Activated CD4-positive, CD25-positive, alpha-beta regulatory T cell treated with anti-CD3 and anti-CD28 coated beads, Interleukin-2, amount 50 U/mL, for 16 hours (primary cell): Measurements from ENCODE around the gene NCK2.

Source experiments
- DNase-seq: peaks from one replicate; pipeline ENCODE4 v3.0.0-alpha.2; 2020; ENCODE audit warnings: low read depth, low spot score

NCK2 gene

DNA sequence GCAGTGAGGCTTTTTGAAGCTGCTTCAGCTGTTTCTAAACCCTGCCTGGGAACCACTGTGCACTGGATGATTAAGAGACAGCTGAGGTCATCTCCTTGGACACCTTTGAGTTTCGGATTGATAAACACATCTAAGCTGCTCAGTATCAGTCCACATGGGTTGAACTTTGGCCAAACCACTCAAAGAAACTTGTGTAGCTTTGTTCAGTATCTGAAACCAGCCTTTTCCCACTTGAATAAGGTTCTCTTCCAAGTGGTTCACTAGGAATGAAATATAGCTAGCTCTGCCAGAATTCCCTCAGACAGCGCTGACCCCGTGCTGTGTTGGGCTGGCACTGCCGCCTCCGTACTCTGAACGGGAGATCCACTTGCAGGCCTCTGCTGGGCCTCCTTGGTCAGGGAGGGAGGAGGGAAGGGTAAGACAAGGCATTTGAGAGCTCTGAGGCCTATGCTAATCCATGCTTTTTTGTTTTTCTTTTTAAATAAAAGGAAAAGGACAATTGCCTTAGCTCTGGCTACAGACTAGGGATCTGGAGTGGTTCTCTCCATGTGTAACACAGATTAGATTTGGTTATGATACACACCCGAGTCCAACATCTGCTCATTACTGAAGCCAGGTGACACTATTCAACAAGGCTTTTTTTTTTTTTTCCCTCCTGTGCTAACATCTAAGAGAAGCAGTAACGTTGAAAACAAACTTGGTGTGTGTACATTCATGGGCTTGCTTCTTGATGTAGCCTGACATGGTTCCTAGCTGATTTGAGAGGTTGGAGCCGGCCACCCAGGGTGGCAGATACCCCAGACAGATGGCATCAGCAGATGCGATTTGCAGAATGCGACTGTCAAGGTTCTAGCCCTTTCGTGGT lies 67.7 kb downstream of the NCK2 start:
- no peak for DNase-seq

DNA sequence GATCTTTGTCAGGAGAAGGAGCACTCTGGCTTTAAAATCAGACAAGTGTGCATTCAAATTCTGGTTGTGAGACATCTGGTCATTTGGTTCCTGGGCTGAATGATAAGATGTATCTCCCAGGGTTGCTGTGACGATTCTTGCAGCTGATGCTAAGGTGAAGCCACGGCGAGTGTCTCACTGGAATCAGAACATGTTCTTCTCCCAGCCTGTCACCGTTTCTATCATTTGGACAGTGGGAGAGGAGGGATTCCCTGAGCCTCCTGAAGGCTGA lies 68.3 kb downstream of the NCK2 start:
- DNase-seq: no peak

DNA sequence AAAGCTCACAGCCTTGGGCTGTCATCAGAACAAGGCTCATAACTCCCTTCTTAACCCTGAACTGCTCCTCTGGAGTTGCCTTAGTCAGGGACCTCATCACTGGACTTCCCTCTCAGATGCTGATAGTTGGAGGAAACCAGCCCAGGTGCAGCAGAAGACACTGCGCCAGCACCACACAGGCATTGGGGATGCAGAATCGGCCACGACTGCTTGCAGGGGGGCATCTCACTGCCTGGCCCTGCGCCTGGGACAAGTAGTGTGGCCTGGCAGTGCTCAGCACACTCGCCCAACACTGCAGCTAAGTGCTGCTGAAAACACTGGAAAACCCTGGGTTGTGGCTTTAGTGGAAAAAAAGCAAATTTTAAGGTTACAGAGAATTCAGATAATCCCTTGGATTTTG lies 68.7 kb downstream of the NCK2 start:
- no peak for DNase-seq

DNA sequence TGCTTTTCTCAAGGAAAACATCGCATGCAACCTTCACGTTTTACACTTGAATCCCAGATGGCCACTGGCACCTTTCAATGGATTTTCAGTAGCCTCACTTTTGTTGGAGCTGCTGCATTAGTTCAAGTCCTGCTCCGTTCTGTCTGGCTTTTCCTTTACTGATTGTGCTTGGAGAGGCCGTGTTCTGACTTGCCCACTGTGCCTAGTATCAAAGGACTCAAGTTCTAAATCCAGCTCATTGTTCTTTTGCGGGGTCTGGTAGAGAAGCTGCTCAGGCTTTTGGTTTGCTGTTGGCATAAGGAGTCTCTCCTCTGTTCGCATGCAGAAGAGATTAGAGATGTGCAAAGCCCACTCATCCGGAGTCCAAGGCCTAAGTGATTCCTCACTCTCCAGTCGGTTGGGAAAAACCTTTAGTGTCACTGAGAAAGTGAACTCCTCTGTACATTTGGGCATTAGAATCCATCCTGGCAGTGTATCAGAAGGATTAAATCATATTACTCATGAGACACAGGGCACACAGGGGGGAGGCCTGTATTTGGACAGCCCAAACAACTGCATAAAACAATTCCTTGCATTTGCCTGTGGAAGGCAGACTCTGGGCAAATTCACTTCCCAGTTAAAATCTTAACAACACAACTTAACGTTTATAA lies 69.7 kb downstream of the NCK2 start:
- DNase-seq: no peak

DNA sequence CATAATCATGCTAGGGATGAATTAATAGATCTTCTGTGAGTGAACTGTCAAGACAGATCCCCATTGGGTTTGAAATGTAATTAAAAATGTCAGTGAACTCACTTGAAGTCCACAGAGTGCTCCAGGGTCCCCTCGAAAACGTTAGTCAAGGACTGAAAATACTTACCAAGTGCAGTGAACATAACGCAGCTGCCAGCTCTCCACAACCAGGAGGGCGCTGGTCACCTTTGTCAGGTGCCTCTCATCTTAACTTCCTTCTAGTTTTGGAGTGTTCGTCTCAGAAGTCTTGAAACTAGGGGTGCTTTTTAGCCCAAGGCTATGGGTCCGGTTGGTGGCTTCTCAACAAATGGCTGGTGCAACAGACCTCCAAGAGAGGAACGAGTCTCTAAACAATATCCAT lies 70.7 kb downstream of the NCK2 start:
- no peak for DNase-seq

DNA sequence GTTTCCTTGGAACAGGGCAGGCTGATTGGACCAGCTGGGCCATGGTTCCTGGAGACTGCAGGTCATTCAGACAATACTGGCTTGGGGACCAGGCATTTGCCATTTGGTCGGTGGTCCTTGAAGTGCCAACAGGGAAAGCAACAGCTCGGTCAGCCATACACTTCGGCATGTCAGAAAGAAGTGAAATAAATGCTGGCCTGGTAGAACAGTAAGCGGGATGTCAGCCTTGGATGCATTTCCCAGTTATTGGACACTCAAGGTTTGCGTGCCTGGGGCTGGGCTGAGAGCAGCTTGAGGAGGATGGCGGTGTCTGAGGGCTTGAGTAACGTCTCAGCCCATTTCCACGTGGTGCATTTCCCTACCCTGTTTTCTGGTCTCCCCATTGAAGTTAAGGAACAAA lies 75.4 kb downstream of the NCK2 start:
- DNase-seq: no peak

DNA sequence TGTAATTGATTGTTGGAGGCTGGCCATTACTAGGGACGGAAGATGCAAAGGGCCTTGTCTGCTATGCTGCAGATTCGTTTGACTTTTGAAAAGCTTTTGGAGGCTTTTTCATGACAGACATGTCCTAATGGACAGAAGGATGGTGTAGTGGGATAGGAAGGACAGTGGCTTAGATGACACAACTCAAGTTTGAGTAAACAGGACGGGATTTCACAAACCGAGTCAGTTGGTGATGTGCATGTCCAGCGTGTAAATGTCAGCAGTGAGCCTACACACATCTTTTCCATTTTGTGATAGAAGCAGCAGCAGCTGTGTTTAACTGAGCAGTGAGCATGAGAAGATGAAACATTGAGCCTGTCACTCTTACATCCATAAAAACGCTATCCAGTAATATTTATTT lies 76.0 kb downstream of the NCK2 start:
- DNase-seq: no peak

DNA sequence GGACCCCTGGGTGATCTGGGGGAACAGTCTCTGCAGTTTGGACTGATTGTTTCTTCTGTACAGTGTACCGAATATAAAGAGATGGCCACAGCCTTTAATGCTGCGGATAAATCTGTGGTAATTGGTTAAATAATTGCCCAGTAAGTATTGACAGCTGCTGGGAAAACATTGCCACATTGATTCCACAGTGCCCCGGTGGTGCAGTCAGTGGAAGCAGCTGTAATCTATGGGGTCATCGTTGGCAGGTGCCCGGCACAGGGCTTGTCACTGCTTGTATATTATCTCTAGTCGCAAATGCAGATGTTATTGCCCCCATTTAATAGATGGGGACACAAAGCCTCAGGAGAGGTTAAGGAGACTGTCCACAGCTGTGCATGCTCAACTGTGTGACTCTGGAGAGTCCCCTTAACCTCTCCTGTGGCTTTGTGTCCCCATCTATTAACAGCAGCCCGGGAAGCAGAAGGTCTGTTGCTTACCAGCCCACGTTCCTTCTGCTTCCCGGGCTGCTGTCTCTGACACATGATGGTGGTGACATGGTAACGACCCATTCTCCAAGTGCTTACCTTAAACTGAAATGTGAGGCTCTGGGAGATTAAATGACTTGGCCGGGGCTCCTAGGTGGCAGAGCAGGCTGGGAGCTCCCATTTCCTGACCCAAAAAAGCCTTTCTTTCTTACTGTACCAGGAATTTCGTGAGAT lies 76.9 kb downstream of the NCK2 start:
- DNase-seq: no peak

DNA sequence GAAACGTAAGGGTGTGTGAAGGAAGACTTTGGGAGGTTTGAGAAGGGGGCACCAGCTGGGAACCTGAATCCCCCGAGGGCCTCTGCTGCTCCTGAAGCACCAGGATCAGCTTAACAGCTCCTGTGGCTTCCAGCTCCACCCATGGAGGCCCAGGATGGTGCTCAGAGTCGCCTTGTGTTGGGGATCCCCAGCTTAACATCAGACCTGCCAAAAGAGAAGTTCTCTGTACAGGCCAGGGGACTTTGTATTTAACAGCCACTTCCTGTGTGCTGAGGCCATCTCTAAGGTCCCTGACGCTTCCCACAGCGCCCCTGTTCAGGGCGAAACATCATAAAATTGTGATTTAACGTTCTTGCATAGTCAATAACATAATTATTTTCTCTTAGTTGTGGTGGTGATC lies 77.5 kb downstream of the NCK2 start:
- DNase-seq: no peak

DNA sequence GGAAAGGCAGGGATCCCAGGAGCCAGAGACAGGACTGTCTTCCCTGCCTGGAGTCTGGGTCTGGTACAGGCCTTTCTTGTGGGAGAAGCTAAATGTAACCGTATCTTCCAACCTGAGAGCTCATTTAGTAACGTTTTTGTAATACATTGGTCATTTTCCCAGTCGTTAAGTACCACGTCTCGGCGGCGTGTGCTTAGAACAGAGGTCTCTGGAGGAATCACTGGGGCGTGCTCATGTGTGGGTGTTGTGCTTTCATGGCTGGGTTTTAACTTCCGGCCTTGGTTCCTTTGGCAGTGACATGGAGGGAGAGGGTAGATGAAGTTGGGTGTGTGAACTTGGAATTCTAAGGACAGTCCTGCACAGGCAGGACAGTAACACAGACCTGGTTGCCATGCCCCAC lies 79.7 kb downstream of the NCK2 start:
- no peak for DNase-seq

DNA sequence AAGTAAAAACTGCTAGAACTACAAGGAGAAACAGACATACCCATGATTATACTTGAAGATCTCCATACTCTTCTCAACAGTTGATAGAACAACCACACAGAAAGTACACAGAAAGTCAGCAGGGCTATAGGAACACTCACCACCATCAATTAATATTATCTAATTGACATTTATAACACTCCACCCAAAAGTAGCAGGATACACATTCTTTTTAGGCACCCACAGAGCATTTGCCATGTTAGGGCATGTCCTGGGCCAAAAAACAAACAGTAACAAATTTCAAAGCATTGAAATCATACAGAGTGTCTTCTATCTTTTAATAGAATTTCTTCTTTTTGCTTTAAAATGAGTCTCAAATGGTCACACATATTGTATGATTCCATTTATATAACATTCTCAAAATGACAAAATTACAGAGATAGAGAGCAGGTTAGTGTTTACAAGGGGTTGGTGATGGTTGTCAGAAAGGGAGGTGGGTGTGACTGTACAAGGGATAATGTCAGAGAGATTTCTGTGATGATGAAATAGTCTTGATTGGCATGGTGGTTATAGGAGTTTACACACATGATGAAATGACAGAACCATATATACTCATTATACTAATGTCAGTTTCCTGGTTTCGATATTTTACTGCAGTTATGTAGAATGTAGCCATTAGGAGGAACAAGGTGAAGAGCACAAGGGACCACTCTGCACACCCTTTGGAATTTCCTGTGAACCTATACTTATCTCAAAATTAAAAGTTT lies 82.8 kb downstream of the NCK2 start:
- no peak for DNase-seq

DNA sequence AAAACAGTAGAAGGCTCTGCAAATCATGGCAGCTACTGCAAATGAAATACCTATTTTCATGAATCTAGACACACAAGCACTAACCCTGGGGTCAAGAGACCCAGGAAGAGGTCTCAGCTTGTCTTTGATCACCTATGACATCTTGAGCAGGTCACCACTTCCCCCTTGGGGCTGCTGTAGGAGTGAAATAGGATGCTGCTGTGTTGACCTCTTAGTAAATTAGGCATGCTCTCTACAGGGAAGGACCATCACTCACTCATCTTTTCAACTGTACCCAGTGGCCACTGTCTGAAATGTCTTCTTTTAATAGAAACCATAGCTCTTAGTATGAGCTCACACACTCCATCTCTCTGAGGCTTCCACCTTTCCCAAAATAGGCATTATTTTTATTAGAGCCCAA lies 83.8 kb downstream of the NCK2 start:
- DNase-seq: no peak

DNA sequence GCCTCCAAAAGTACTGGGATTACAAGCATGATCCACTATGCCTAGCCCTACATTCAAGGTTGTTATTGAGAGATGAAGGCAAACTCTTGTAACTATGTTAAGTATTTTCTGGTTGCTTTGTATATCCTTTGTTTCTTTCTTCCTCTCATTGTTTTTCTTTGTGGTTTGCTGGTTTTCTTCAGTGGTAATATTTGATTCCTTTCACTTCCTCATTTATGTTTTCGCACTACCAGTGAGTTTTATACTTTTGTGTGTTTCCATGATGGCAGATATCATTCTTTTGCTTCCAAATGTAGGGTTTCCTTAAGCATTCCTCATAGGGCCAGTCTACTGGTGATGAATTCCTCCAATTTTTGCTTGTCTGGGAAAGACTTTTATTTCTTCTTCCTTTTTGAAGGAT lies 90.2 kb downstream of the NCK2 start:
- DNase-seq: no peak

DNA sequence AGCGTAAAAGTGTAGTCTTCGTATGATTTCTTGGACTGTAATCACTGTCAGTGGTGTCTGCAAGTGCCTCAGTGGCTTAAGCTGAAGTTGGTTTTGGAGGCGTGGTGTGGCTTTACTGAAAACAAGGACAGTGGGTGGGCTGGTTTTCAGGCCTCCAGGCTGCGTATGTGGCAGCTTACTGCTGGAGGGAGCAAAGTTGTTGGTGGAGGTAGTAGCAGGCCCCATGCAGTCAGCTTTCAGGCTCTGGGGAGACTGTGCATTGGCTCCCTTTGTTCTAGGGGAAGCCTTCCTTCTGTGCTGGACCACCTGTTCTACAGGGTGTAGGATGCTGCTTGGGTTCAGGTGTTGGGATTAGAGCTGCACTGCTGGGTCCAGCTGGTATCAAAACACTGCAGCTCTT lies 91.6 kb downstream of the NCK2 start:
- no peak for DNase-seq

DNA sequence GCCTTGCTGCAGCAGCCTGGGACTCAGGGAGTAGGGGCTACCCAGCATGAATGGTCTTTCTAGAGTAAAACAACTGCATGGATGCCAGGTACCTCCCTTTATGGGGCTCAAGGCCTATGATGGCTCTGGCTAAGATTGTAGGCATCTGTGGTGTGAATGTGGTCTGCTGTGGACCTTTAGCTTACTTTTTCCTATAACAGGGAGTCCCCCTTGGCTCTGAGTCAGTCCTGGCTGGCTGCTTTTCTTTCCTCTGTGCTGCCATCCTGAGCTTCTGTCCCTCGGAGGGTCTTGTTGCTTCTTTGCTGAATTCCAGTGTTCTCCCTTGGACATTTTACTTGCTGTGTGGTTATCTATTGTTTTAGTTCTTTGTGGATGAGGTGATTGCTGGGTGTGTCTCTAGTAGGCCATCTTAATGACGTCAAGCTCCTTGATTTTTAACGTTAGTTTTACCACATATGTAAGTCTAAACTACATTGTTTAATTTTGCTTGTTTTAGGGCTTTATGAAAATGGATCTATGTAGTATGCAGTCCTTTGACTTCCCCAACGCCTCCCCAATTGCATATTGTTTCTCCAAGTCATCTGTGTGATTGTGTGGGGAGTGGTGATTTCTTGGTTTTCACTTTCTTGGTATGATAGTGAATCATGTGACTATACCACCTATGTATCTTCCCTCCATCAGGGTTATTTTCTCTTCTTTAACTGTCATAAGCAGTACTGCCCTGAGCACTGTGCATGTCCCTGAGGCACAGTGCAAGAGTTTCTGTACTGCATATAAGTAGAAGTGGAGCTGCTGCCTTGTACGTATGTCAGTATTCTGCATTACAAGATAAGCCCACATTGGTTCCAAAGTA lies 92.4 kb downstream of the NCK2 start:
- no peak for DNase-seq

DNA sequence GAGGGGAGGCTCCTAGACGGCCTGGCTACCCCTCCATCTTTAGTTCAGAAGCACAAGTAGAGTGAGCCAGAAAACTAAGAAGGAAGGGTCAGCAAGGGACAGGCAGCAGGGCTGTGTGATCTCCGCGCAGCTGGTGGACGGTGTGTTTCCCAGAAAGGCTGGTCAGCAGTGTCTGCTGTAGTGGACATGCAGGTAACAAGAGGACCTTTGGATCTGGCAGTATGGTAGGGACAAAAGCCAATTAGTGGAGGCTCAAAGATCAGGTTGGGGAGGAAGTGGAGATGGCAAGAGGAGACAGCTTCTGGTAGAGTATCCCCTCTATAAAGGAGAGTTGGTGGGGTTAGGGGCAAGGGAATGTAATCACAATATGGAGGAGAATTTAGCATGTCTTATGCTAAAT lies 95.1 kb downstream of the NCK2 start:
- DNase-seq: no peak

DNA sequence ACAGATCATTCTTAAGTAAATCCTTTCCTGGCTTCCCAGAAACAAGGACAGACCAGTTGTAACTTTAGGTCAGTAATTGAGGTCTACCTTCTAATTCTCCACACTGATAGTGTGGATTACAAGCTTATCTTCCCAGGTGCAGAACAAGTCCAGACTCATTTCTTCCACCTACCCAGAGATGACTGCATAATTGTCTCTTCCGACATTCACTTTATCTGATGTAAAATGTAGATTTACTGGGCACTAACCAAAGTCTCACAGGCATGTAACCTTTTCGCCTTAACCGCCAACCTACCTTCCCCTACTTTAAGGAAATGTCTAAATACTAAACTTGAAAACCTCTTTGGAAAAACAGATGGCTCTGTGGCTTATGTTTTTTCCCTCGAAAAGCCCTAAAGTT lies 96.2 kb downstream of the NCK2 start:
- no peak for DNase-seq

DNA sequence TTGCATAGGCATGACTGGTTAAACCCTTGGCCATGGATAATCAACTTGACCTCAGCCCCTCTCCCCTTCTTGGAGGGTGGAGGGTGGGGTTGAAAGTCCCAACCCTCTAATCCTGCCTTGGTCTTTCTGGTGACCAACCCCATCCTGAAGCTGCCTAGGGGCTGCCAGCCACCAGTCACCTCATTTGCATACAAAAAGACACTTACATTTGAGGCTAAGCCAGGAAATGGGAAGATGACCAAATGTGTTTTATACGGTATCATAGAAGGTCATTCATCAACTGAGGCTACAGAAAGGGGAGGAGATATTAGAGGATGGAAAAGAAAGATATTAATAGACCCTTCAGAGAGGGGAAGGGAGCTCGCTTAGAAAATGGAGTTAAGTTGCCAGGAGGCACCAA lies 96.8 kb downstream of the NCK2 start:
- no peak for DNase-seq

DNA sequence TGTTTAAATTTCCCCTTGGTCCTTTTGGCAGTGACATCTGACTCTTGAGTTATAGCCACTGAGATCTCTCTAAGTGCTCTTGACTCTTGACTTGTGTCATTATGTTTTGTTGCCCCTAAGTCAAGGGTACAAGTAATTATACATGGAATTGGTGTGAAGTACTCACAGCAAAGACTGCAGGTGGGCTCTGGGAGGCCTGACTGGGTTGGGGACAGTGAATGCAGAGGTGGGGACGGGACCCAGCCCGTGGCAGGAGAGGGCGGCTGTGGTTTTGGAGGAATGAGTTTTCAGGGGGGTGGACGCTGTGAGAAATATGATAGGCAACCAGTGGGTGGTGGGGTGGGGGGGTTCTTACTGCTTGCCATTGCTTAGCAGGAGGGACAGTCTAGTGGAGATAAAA lies 97.8 kb downstream of the NCK2 start:
- DNase-seq: no peak

DNA sequence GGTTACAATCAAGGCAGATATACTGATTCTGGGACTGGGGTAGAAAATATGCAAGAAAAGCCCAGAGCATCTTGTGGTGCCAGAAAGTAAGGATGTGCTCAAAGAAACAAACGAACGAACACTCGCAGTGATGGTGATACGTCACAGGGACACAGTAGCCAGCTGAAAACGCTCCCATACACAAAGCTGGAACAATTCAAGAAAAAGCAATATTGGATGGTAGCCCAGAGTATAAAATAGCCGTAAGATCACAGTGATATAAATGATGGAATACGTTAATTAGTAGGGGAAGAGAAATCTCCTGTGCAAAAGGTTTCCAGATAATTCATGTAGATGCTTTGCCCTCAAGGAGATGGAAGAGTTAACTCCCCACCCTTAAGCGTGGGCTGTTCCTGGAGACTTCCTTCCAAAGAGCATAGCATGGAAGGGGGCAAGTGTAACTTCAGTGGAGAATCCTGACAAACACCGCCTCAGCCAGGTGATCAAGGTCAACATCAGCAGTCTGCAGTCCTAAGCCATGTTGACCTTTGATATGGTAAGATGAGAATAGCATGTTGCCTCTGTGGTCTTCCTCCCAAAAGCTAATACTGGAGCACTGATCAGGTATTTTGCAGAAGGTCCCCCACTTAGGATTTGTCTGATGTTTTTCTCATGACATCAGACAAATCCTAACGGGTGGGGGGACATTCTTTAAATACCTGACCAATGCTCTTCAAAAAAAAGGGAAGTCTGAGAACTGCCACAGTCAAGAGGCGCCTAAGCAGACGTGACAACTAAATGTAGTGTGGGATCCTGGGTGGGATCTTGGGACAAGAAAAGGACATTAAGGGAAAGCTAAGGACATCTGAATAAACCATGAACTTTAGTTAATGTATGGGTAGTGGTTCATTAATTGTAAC lies 99.0 kb downstream of the NCK2 start:
- DNase-seq: no peak
